Right renal pelvis (tissue), 4 donors: ENCODE measurements around the gene SIRT2. TPM values are rescaled to one million over a fixed set of nuclear protein-coding genes. Genes with fewer than 3 reads are reported as not detected.
"Not testable (repeated sequence)": the region's sequence is repeated elsewhere in the genome, so short reads cannot be mapped to it uniquely, and the experiment has no call there.

Source experiments
- DNase-seq, 4 donors: peaks; one replicate each; pipeline ENCODE4 v3.0.0-alpha.2; 2013; ENCODE audit warnings: low read depth in 4 of 4, low spot score in 3 of 4, missing footprints in 1 of 4
- polyA plus RNA-seq, 4 donors: library from polyadenylated mRNA; unstranded; fragments of 120-200 nt; gene quantifications; one replicate each; pipeline ENCODE4 v1.2.1, GENCODE V29; 2013; ENCODE audit not compliant: insufficient read length in 4 of 4

Gene SIRT2
- polyA plus RNA-seq, 4 donors, result 42.0 to 46.0 (median 43.1) TPM

GRCh38 chr19:38836159-38836982 lies 63.0 kb downstream of the SIRT2 start:
- DNase-seq, result no peak

- DNase-seq, result no peak
These were observed 64.8 kb downstream of the SIRT2 start for GRCh38 chr19:38834590-38834989.

- DNase-seq, result no peak
These were observed 65.3 kb downstream of the SIRT2 start for GRCh38 chr19:38834104-38834490.

GRCh38 chr19:38833092-38833425 lies 66.4 kb downstream of the SIRT2 start:
- no peak for DNase-seq

- peak in 2 of 4 donors; percentile 38 to 47 for DNase-seq
These were observed 68.2 kb downstream of the SIRT2 start for GRCh38 chr19:38831142-38831605.

GRCh38 chr19:38830039-38830733 lies 69.2 kb downstream of the SIRT2 start:
- no peak for DNase-seq

- DNase-seq, result not testable (repeated sequence)
These were observed 70.2 kb downstream of the SIRT2 start for GRCh38 chr19:38829203-38829602.

Other genes with a start within 250 kb of the SIRT2 start
- gene CAPN12, start 155.1 kb downstream of the SIRT2 start, polyA plus RNA-seq, result 1 to 10 TPM; 3.3 to 7.6 (median 6.2) TPM
- gene LGALS7, start 126.1 kb downstream of the SIRT2 start, polyA plus RNA-seq, result 1 to 10 TPM in 1 of 4 donors, under 1 TPM in 3; 0.29 to 1.2 (median 0.71) TPM
- 1 to 10 TPM in 2 of 4 donors, under 1 TPM in 1, not detected in 1; 0.80 to 2.6 (median 2.1) TPM for gene LGALS7B, start 110.4 kb downstream of the SIRT2 start, polyA plus RNA-seq
- gene LGALS4, start 86.7 kb downstream of the SIRT2 start, polyA plus RNA-seq, result 1 to 10 TPM; 1.1 to 2.1 (median 1.5) TPM
- gene ECH1, start 67.8 kb downstream of the SIRT2 start, polyA plus RNA-seq, result 100 to 1,000 TPM; 136 to 179 (median 139) TPM
- gene HNRNPL, start 49.6 kb downstream of the SIRT2 start, polyA plus RNA-seq, result 100 to 1,000 TPM; 471 to 524 (median 503) TPM
- 1 to 10 TPM; 7.5 to 9.9 (median 8.9) TPM for gene RINL, start 21.3 kb downstream of the SIRT2 start, polyA plus RNA-seq
- 10 to 100 TPM in 1 of 4 donors, 1 to 10 TPM in 3; 8.1 to 11.6 (median 8.8) TPM for gene NFKBIB, start 351 bp upstream of the SIRT2 start, polyA plus RNA-seq
- under 1 TPM; 0.38 to 0.65 (median 0.55) TPM for gene CCER2, start 12.6 kb upstream of the SIRT2 start, polyA plus RNA-seq
- gene SARS2, start 31.1 kb upstream of the SIRT2 start, polyA plus RNA-seq, result 10 to 100 TPM; 35.3 to 52.0 (median 41.6) TPM
- gene MRPS12, start 31.3 kb upstream of the SIRT2 start, polyA plus RNA-seq, result 10 to 100 TPM; 19.8 to 31.7 (median 23.5) TPM
- 10 to 100 TPM; 60.5 to 76.1 (median 65.7) TPM for gene FBXO17, start 76.1 kb upstream of the SIRT2 start, polyA plus RNA-seq
- gene FBXO27, start 132.9 kb upstream of the SIRT2 start, polyA plus RNA-seq, result 1 to 10 TPM; 6.0 to 8.7 (median 7.2) TPM
- gene ACP7, start 184.8 kb upstream of the SIRT2 start, polyA plus RNA-seq, result under 1 TPM; 0.27 to 0.65 (median 0.50) TPM
- gene PAK4, start 226.2 kb upstream of the SIRT2 start, polyA plus RNA-seq, result 10 to 100 TPM; 53.9 to 78.8 (median 56.0) TPM